HEK293 (cell line): ENCODE measurements around the gene ATP8B4.

ENCODE experiments used
- CTCF ChIA-PET: fragments of 350-600 bp; formaldehyde crosslinking; extraction: SDS; loops from one replicate; lab custom pipeline; 2021; ENCODE audit warnings: antibody characterized with exemption; lab: Yijun Ruan, JAX
- POLR2A ChIA-PET: fragments of 300-600 bp; formaldehyde crosslinking; extraction: SDS; loops from one replicate; lab custom pipeline; 2020; ENCODE audit warnings: antibody characterized with exemption, inconsistent platforms; lab: Yijun Ruan, JAX
- H3K27ac ChIP-seq: fragments of 200-500 bp; sonication (Bioruptor generic); 2 replicates; pipeline ENCODE4 v1.5.1; 2014; ENCODE audit warnings: low read depth, low read length, control low read depth, inconsistent platforms; ENCODE audit errors: extremely low read depth
- H3K36me3 ChIP-seq, 2 experiments: fragments of 200-500 bp in 1 of 2; sonication (Bioruptor generic) in 1 of 2; 1 replicate in 1 of 2; 2 replicates in 1 of 2; pipeline ENCODE4 v1.5.1; 2014 to 2017; ENCODE audit warnings: inconsistent platforms in 2 of 2, low read length in 2 of 2; ENCODE audit not compliant: control insufficient read depth in 2 of 2, insufficient read depth in 1 of 2
- H3K4me1 ChIP-seq: fragments of 200-500 bp; sonication (Bioruptor generic); 2 replicates; pipeline ENCODE4 v1.5.1; 2014; ENCODE audit warnings: mild to moderate bottlenecking, low read length, inconsistent platforms; ENCODE audit not compliant: control insufficient read depth, insufficient read depth
- H3K4me3 ChIP-seq: 2 replicates; pipeline ENCODE4 v1.5.1; 2011; ENCODE audit warnings: low read depth, mild to moderate bottlenecking, control low read depth, low read length, moderate library complexity
- H3K9me3 ChIP-seq: fragments of 200-500 bp; sonication (Bioruptor generic); 2 replicates; pipeline ENCODE4 v1.5.1; 2014; ENCODE audit warnings: low read depth, low read length, inconsistent platforms; ENCODE audit not compliant: control insufficient read depth, insufficient read depth
- AEBP2 ChIP-seq: fragments of 450-650 bp; formaldehyde crosslinking; IDR thresholded peaks from 2 replicates; pipeline ENCODE4 v1.5.1; 2016; ENCODE audit warnings: missing biosample characterization, missing genetic modification characterization, borderline replicate concordance
- BCL11A ChIP-seq: fragments of 450-650 bp; formaldehyde crosslinking; IDR thresholded peaks from 2 replicates; pipeline ENCODE4 v1.5.1; 2016; ENCODE audit warnings: low read depth, missing biosample characterization, missing genetic modification characterization
- ELK4 ChIP-seq: IDR thresholded peaks from 2 replicates; pipeline ENCODE4 v1.6.1; 2011; ENCODE audit warnings: mild to moderate bottlenecking, low read depth, low read length, borderline replicate concordance
- GLI4 ChIP-seq: fragments of 450-650 bp; formaldehyde crosslinking; IDR thresholded peaks from 2 replicates; pipeline ENCODE4 v1.5.1; 2016; ENCODE audit warnings: missing biosample characterization, missing genetic modification characterization
- GLIS2 ChIP-seq: fragments of 450-650 bp; formaldehyde crosslinking; IDR thresholded peaks from 2 replicates; pipeline ENCODE4 v1.5.1; 2016; ENCODE audit warnings: missing biosample characterization, missing genetic modification characterization
- SCRT1 ChIP-seq: fragments of 450-650 bp; formaldehyde crosslinking; IDR thresholded peaks from 2 replicates; pipeline ENCODE4 v1.5.1; 2016; ENCODE audit warnings: missing biosample characterization, missing genetic modification characterization, borderline replicate concordance
- SCRT2 ChIP-seq: fragments of 450-650 bp; formaldehyde crosslinking; IDR thresholded peaks from 2 replicates; pipeline ENCODE4 v1.5.1; 2016; ENCODE audit warnings: missing biosample characterization, missing genetic modification characterization
- TSHZ1 ChIP-seq: fragments of 450-650 bp; formaldehyde crosslinking; IDR thresholded peaks from 2 replicates; pipeline ENCODE4 v1.5.1; 2016; ENCODE audit warnings: missing biosample characterization, missing genetic modification characterization, borderline replicate concordance
- WT1 ChIP-seq: fragments of 450-650 bp; formaldehyde crosslinking; IDR thresholded peaks from 2 replicates; pipeline ENCODE4 v1.5.1; 2016; ENCODE audit warnings: missing biosample characterization, missing genetic modification characterization
- YY2 ChIP-seq: fragments of 450-650 bp; formaldehyde crosslinking; IDR thresholded peaks from 2 replicates; pipeline ENCODE4 v1.5.1; 2016; ENCODE audit warnings: missing biosample characterization, missing genetic modification characterization
- ZNF112 ChIP-seq: fragments of 450-650 bp; formaldehyde crosslinking; IDR thresholded peaks from 2 replicates; pipeline ENCODE4 v1.5.0; 2017; ENCODE audit warnings: missing biosample characterization, missing genetic modification characterization
- ZNF132 ChIP-seq: fragments of 450-650 bp; formaldehyde crosslinking; IDR thresholded peaks from 2 replicates; pipeline ENCODE4 v1.5.1; 2017; ENCODE audit warnings: missing biosample characterization, missing genetic modification characterization, borderline replicate concordance
- ZNF184 ChIP-seq: fragments of 450-650 bp; IDR thresholded peaks from 2 replicates; pipeline ENCODE4 v1.5.1; 2018; ENCODE audit warnings: missing biosample characterization, mild to moderate bottlenecking, missing genetic modification characterization
- ZNF350 ChIP-seq: fragments of 450-650 bp; formaldehyde crosslinking; IDR thresholded peaks from 2 replicates; pipeline ENCODE4 v1.5.0; 2017; ENCODE audit warnings: missing biosample characterization, mild to moderate bottlenecking, missing genetic modification characterization
- ZNF37A ChIP-seq: fragments of 450-650 bp; IDR thresholded peaks from 2 replicates; pipeline ENCODE4 v1.5.1; 2018; ENCODE audit warnings: missing biosample characterization, missing genetic modification characterization
- ZNF394 ChIP-seq: fragments of 450-650 bp; formaldehyde crosslinking; IDR thresholded peaks from 2 replicates; pipeline ENCODE4 v1.5.1; 2016; ENCODE audit warnings: missing biosample characterization, missing genetic modification characterization, mild to moderate bottlenecking, moderate library complexity, borderline replicate concordance
- ZNF473 ChIP-seq: fragments of 450-650 bp; formaldehyde crosslinking; IDR thresholded peaks from 2 replicates; pipeline ENCODE4 v1.5.1; 2017; ENCODE audit warnings: missing biosample characterization, missing genetic modification characterization
- ZNF555 ChIP-seq: fragments of 450-650 bp; formaldehyde crosslinking; conservative IDR thresholded peaks from 2 replicates; pipeline ENCODE4 v1.5.1; 2017; ENCODE audit warnings: missing biosample characterization, mild to moderate bottlenecking, missing genetic modification characterization, inconsistent platforms
- ZNF560 ChIP-seq: fragments of 450-650 bp; formaldehyde crosslinking; IDR thresholded peaks from 2 replicates; pipeline ENCODE4 v1.5.1; 2017; ENCODE audit warnings: missing biosample characterization, missing genetic modification characterization, borderline replicate concordance
- ZNF561 ChIP-seq: fragments of 450-650 bp; IDR thresholded peaks from 2 replicates; pipeline ENCODE4 v1.5.1; 2018; ENCODE audit warnings: missing biosample characterization, missing genetic modification characterization, borderline replicate concordance
- ZNF571 ChIP-seq: fragments of 450-650 bp; formaldehyde crosslinking; IDR thresholded peaks from 2 replicates; pipeline ENCODE4 v1.5.0; 2017; ENCODE audit warnings: missing biosample characterization, missing genetic modification characterization
- ZNF623 ChIP-seq: fragments of 450-650 bp; formaldehyde crosslinking; IDR thresholded peaks from 2 replicates; pipeline ENCODE4 v1.5.1; 2016; ENCODE audit warnings: missing biosample characterization, missing genetic modification characterization
- ZNF664 ChIP-seq: fragments of 450-650 bp; formaldehyde crosslinking; IDR thresholded peaks from 2 replicates; pipeline ENCODE4 v1.5.1; 2016; ENCODE audit warnings: missing biosample characterization, missing genetic modification characterization
- ZNF776 ChIP-seq: fragments of 450-650 bp; formaldehyde crosslinking; IDR thresholded peaks from 2 replicates; pipeline ENCODE4 v1.5.0; 2017; ENCODE audit warnings: missing biosample characterization, missing genetic modification characterization, borderline replicate concordance
- TF ChIP-seq, protein P1 (sequence below): fragments of 450-650 bp; formaldehyde crosslinking; IDR thresholded peaks from 2 replicates; pipeline ENCODE4 v1.5.1; 2016; ENCODE audit warnings: missing biosample characterization, missing genetic modification characterization
- TF ChIP-seq, protein P2 (sequence below): fragments of 450-650 bp; formaldehyde crosslinking; IDR thresholded peaks from 2 replicates; pipeline ENCODE4 v1.5.1; 2016; ENCODE audit warnings: missing biosample characterization, missing genetic modification characterization

The ATP8B4 gene

DNA sequence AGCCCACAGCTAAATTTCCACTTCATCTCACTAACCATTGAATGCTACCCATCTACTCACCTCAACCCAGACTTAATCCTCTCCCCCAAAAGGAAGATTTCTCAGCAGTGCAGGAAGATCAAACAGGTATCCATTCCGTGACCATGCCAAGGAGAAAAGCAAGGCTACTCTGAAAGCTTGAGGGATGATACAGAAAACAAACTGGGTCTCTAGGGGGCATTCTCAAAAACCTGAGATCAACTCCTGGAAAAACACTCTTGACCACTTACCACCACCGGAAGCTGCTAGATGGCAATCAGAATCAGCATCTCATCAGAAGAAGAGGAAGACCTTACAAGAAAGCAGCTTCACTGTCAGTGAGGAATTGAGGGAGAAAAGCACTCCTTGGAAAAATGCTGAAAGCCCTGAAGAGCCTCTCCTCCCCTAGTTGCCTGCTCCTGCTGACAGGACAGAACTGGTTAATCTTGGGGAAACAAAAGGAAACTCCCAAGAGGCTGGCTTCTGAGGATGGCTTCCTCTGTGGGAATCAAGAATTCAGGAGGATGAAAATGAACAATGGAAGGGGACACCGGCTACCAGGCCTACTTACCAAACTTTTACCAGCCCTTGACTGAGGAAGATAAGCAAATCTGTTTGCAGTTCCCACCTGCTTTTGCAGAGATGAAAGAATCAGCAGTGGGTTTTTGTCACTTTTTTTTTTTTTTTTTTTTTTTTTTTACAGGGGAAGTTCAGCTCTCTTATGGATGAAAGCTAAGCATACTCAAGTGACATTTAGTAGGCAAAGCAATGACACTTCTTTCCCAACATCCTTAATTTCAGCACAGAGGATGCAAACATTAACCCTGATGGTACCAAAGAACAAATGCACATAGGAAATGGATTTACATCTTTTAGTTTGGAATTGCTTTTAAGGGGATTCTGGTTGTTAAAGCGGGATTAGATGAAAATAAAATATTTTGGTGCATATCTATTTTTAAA is at the start of gene ATP8B4:
ATP8B4 (minus strand) TSS at position 171 of the 978 bp plus-strand sequence. CDS start 12,267 bp downstream, outside the sequence.
- Histone ChIP-seq H3K4me1 (no peaks in the 10 kb centered on the region), H3K9me3 (no peaks in the 10 kb centered on the region), H3K4me3 (no peak within 1 kb of the TSS), H3K27ac (no peak within 1 kb of the TSS), H3K36me3 (no peaks in the 10 kb centered on the region)
- POLR2A ChIA-PET: interaction anchor here (0.7 kb wide), 1 partner anchor 12 kb away, joined by 10 read pairs; no protein-coding TSS in a partner anchor
- CTCF ChIA-PET: no interaction called here
- TF ChIP-seq ZNF37A (tag by site-specific recombination) (no peak), ZNF132 (tag by site-specific recombination) (no peak), ZNF623 (tag by site-specific recombination) (no peak), SCRT2 (tag by site-specific recombination) (no peak), BCL11A (no peak), YY2 (tag by site-specific recombination) (no peak), SCRT1 (tag by site-specific recombination) (no peak), ZNF571 (tag by site-specific recombination) (no peak), WT1 (no peak), ZNF664 (no peak), AEBP2 (tag by site-specific recombination) (no peak), ZNF350 (no peak), ZNF394 (tag by site-specific recombination) (no peak), ZNF184 (tag by site-specific recombination) (no peak), ZNF560 (no peak)
- TF ChIP-seq, protein P1, sequence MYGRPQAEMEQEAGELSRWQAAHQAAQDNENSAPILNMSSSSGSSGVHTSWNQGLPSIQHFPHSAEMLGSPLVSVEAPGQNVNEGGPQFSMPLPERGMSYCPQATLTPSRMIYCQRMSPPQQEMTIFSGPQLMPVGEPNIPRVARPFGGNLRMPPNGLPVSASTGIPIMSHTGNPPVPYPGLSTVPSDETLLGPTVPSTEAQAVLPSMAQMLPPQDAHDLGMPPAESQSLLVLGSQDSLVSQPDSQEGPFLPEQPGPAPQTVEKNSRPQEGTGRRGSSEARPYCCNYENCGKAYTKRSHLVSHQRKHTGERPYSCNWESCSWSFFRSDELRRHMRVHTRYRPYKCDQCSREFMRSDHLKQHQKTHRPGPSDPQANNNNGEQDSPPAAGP (tag by site-specific recombination): no peak

DNA sequence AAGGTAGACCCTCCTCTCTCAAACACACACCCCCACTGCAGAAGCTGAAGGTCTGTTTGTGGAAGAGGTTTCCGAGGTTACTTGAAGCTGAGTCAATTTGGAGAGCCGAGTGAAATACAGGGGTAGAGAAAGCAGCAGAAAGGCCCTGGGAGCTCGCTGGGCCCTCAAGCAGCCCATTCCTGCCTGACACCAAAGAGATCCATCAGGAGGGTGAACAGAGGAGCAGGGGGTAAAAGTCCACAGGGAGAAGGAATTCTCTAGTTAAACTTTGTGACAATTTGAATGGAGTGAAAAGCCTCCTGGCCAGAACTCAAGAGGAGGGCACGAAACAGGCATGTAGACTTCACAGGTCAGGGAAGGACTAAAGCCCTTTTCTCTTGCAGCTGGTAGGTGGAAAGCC is 49.3 kb upstream of the ATP8B4 start:
- CTCF ChIA-PET: no interaction called here
- Histone ChIP-seq H3K9me3 (no peaks in the 10 kb centered on the region), H3K36me3 (no peaks in the 10 kb centered on the region), H3K4me3 (no peak overlapping the region), H3K4me1 (no peaks in the 10 kb centered on the region), H3K27ac (no peak overlapping the region)
- POLR2A ChIA-PET: interaction anchor here (0.6 kb wide), 1 partner anchor 12 kb away, joined by 4 read pairs; no protein-coding TSS in a partner anchor
- TF ChIP-seq ZNF664 (no peak), ZNF112 (tag by site-specific recombination) (no peak), ELK4 (no peak), ZNF555 (no peak), TSHZ1 (tag by site-specific recombination) (no peak), ZNF776 (tag by site-specific recombination) (no peak), GLI4 (no peak), GLIS2 (no peak), ZNF561 (tag by site-specific recombination) (no peak), ZNF473 (no peak)
- TF ChIP-seq, protein P2, sequence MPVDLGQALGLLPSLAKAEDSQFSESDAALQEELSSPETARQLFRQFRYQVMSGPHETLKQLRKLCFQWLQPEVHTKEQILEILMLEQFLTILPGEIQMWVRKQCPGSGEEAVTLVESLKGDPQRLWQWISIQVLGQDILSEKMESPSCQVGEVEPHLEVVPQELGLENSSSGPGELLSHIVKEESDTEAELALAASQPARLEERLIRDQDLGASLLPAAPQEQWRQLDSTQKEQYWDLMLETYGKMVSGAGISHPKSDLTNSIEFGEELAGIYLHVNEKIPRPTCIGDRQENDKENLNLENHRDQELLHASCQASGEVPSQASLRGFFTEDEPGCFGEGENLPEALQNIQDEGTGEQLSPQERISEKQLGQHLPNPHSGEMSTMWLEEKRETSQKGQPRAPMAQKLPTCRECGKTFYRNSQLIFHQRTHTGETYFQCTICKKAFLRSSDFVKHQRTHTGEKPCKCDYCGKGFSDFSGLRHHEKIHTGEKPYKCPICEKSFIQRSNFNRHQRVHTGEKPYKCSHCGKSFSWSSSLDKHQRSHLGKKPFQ: no peak
